Breast epithelium (tissue), 4 donors: Measurements from ENCODE around the gene THADA. TPM values are rescaled to one million over a fixed set of nuclear protein-coding genes. Genes with fewer than 3 reads are reported as not detected.
A peak's percentile ranks its signal among the peaks of the same experiment; 100 is the strongest.

Experiments
- DNase-seq, 2 donors: peaks; one replicate each; pipeline ENCODE4 v3.0.0-alpha.2; 2019; ENCODE audit warnings: low spot score in 2 of 2
- H3K27ac ChIP-seq, 2 donors: fragments of 200-600 bp; sonication (generic) in 1 of 2; one replicate each; pipeline ENCODE4 v1.5.1; 2016 to 2019; ENCODE audit warnings: mild to moderate bottlenecking in 1 of 2
- H3K27me3 ChIP-seq, 2 donors: fragments of 200-600 bp; sonication (generic) in 1 of 2; one replicate each; pipeline versions ENCODE4 v1.5.1 to v1.6.0; 2017 to 2019; ENCODE audit warnings: control low read depth in 1 of 2, mild to moderate bottlenecking in 1 of 2
- H3K36me3 ChIP-seq: fragments of 200-600 bp; one replicate; pipeline ENCODE4 v1.5.1; 2019
- H3K4me1 ChIP-seq, 2 donors: fragments of 200-600 bp; sonication (generic); one replicate each; pipeline ENCODE4 v1.5.1; 2016 to 2019; ENCODE audit warnings: control low read depth in 1 of 2
- H3K4me3 ChIP-seq, 3 donors: fragments of 200-600 bp; sonication (generic); 1 replicate in 2 of 3; 2 replicates in 1 of 3; pipeline ENCODE4 v1.5.1; 2016 to 2019; ENCODE audit warnings: mild to moderate bottlenecking in 3 of 3, moderate library complexity in 2 of 3
- H3K9me3 ChIP-seq, 2 donors: fragments of 200-600 bp; sonication (generic) in 1 of 2; one replicate each; pipeline ENCODE4 v1.5.1; 2016 to 2019; ENCODE audit warnings: control low read depth in 1 of 2
- CTCF ChIP-seq, 3 donors: fragments of 450-650 bp; IDR thresholded peaks; one replicate each; pipeline ENCODE4 v1.5.1; 2016 to 2017; ENCODE audit warnings: antibody characterized with exemption in 3 of 3, mild to moderate bottlenecking in 3 of 3, moderate library complexity in 3 of 3
- POLR2A ChIP-seq: fragments of 450-650 bp; IDR thresholded peaks from one replicate; pipeline ENCODE4 v1.6.1; 2016; ENCODE audit warnings: antibody characterized with exemption, mild to moderate bottlenecking, moderate library complexity
- POLR2AphosphoS5 ChIP-seq, 3 donors: sonication (generic); formaldehyde crosslinking; IDR thresholded peaks; one replicate each; pipeline ENCODE4 v1.6.1; 2017; ENCODE audit warnings: antibody characterized with exemption in 3 of 3
- intact Hi-C: fragments of 100-400 bp; cut with DNase I; formaldehyde crosslinking; loops from one replicate; pipeline ENCODE4 v1.15.1; 2023; ENCODE audit warnings: low total_unique reads
- total RNA-seq, 3 donors: library from RNA; depleted of rRNA; stranded (reverse); fragments of >200 nt; gene quantifications; one replicate each; pipeline ENCODE4 v1.1.0, GENCODE V29; 2016

THADA gene
- total RNA-seq, 3 donors from 2014 or later: 41.1 to 60.6 (median 49.5) TPM

GRCh38 chr2:43481927-43482542 is 113.8 kb downstream of the THADA start:
- intact Hi-C loops: loop anchor here (2.0 to 10.0 kb wide), 3 partner anchors 103 to 647 kb away; partner anchors contain the start of gene ZFP36L2
- Histone ChIP-seq H3K27ac (peak overlapping the region in 1 of 2 donors; percentile 43), H3K9me3 (no peaks in the 10 kb centered on the region), H3K4me3 (no peak overlapping the region), H3K27me3 (no peaks in the 10 kb centered on the region), H3K36me3 (no peaks in the 10 kb centered on the region), H3K4me1 (peaks cover 0 to 10% of the 10 kb centered on the region in 2 donors)
- DNase-seq: no peak
- TF ChIP-seq POLR2AphosphoS5 (IDR thresholded peaks at IDR 0.05): no peak
- TF ChIP-seq CTCF (IDR thresholded peaks at IDR 0.05): no peak
- TF ChIP-seq POLR2A: no peak

GRCh38 chr2:43480874-43481273 is 115.0 kb downstream of the THADA start:
- no peak for DNase-seq
- Histone ChIP-seq H3K9me3 (no peaks in the 10 kb centered on the region), H3K36me3 (no peaks in the 10 kb centered on the region), H3K27ac (no peak overlapping the region), H3K4me1 (peaks cover 0 to 10% of the 10 kb centered on the region in 2 donors), H3K27me3 (no peaks in the 10 kb centered on the region), H3K4me3 (no peak overlapping the region)
- TF ChIP-seq POLR2AphosphoS5 (IDR thresholded peaks at IDR 0.05) (no peak), CTCF (IDR thresholded peaks at IDR 0.05) (no peak), POLR2A (no peak)
- intact Hi-C loops: loop anchor here (2.0 to 10.0 kb wide), 3 partner anchors 104 to 646 kb away; partner anchors contain the start of gene ZFP36L2

- no peaks in the 10 kb centered on the region for H3K9me3 ChIP-seq
- H3K4me1 ChIP-seq: peaks cover 0 to 10% of the 10 kb centered on the region in 2 donors
- H3K27me3 ChIP-seq: no peaks in the 10 kb centered on the region
- H3K36me3 ChIP-seq: no peaks in the 10 kb centered on the region
- TF ChIP-seq POLR2A (no peak), CTCF (IDR thresholded peaks at IDR 0.05) (no peak), POLR2AphosphoS5 (IDR thresholded peaks at IDR 0.05) (no peak)
- DNase-seq: no peak
- peak overlapping the region in 1 of 2 donors; percentile 30 for H3K27ac ChIP-seq
- no peak overlapping the region for H3K4me3 ChIP-seq
- intact Hi-C loops: no loop called here
Observed at GRCh38 chr2:43478412-43479086, 117.3 kb downstream of the THADA start.

- no peak overlapping the region for H3K27ac ChIP-seq
- no peaks in the 10 kb centered on the region for H3K9me3 ChIP-seq
- no peaks in the 10 kb centered on the region for H3K36me3 ChIP-seq
- no peak for DNase-seq
- intact Hi-C loops: no loop called here
- no peaks in the 10 kb centered on the region for H3K4me1 ChIP-seq
- no peak overlapping the region for H3K4me3 ChIP-seq
- TF ChIP-seq CTCF (IDR thresholded peaks at IDR 0.05): no peak
- no peak for TF ChIP-seq POLR2AphosphoS5 (IDR thresholded peaks at IDR 0.05)
- TF ChIP-seq POLR2A: no peak
- no peaks in the 10 kb centered on the region for H3K27me3 ChIP-seq
Observed at GRCh38 chr2:43475922-43476321, 119.9 kb downstream of the THADA start.

- no peak for DNase-seq
- intact Hi-C loops: no loop called here
- H3K4me1 ChIP-seq: no peaks in the 10 kb centered on the region
Observed at GRCh38 chr2:43475137-43475846, 120.5 kb downstream of the THADA start.

More at GRCh38 chr2:43475137-43475846, 120.5 kb downstream of the THADA start:
- Histone ChIP-seq H3K9me3 (no peaks in the 10 kb centered on the region), H3K36me3 (no peaks in the 10 kb centered on the region), H3K27me3 (no peaks in the 10 kb centered on the region), H3K4me3 (no peak overlapping the region), H3K27ac (no peak overlapping the region)
- no peak for TF ChIP-seq POLR2AphosphoS5 (IDR thresholded peaks at IDR 0.05)
- TF ChIP-seq CTCF (IDR thresholded peaks at IDR 0.05): no peak
- TF ChIP-seq POLR2A: no peak
